GM12875 (cell line): Measurements from ENCODE around the gene ARHGEF10L.

Experiments used
- H3K4me3 ChIP-seq: one replicate; pipeline ENCODE4 v1.5.1; 2011; ENCODE audit warnings: low read depth, low read length, control low read depth
- TF ChIP-seq, protein P1 (sequence below): IDR thresholded peaks from 2 replicates; pipeline ENCODE4 v1.5.1; 2011; ENCODE audit warnings: low read depth, mild to moderate bottlenecking, control low read depth, inconsistent platforms, low read length, moderate library complexity, borderline replicate concordance; ENCODE audit not compliant: insufficient read depth

The ARHGEF10L gene

DNA sequence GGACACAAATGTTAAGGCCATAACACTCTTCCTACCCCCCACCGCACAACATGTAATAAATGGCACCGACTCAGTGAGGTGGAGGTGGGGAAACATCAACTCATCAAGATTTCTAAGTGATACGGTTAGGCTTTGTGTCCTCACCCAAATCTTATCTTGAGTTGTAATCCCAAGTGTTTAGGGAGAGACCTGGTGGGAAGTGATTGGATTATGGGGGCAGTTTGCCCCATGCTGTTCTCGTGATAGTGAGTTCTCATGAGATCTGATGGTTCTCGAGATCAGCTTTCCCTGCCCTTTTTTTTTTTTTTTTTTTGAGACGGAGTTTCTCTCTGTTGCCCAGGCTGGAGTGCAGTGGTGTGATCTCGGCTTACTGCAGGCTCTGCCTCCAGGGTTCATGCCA lies 164.7 kb downstream of the ARHGEF10L start:
- no peak overlapping the region for H3K4me3 ChIP-seq
- TF ChIP-seq, protein P1, sequence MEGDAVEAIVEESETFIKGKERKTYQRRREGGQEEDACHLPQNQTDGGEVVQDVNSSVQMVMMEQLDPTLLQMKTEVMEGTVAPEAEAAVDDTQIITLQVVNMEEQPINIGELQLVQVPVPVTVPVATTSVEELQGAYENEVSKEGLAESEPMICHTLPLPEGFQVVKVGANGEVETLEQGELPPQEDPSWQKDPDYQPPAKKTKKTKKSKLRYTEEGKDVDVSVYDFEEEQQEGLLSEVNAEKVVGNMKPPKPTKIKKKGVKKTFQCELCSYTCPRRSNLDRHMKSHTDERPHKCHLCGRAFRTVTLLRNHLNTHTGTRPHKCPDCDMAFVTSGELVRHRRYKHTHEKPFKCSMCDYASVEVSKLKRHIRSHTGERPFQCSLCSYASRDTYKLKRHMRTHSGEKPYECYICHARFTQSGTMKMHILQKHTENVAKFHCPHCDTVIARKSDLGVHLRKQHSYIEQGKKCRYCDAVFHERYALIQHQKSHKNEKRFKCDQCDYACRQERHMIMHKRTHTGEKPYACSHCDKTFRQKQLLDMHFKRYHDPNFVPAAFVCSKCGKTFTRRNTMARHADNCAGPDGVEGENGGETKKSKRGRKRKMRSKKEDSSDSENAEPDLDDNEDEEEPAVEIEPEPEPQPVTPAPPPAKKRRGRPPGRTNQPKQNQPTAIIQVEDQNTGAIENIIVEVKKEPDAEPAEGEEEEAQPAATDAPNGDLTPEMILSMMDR: no peak

DNA sequence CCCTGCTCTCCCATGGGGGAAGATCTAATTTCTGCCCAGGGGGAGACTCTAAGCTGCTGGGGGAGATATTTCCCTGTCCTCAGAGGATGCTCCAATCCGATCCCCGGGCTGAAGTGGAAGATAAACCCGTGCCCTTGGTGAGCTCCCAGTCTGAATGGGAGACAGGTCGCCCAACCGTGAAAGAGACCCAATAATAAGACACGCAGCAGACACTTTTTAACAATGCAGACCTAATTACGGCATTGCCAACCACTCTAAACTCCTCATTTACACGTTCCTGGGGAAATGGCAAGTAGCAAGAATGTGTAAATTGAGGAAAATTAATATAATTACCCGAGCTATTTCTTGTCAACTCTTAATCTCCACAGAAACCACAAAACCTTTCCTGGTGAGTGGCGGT lies 166.9 kb downstream of the ARHGEF10L start:
- no peak overlapping the region for H3K4me3 ChIP-seq
- TF ChIP-seq, protein P1: no peak

DNA sequence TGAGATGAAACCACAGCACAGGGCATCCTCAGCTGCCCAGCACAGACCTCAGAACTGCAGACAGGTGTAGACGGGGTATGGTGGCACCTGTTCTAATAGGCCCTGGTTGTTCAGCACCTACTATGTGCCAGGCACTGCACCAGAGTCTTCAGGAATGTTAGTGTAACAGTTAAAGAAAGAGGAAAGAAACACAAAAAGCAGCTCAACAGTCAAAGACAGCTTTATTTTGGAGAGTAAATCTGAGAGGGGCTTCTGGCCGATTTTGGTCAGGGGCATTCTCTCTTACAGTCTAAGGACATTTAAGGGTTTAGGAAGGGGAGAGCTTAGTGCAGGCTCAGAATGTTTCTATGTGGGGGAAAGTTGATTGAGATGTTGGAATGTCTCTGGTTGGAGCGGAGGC lies 170.5 kb downstream of the ARHGEF10L start:
- TF ChIP-seq, protein P1: no peak
- H3K4me3 ChIP-seq: no peak overlapping the region

DNA sequence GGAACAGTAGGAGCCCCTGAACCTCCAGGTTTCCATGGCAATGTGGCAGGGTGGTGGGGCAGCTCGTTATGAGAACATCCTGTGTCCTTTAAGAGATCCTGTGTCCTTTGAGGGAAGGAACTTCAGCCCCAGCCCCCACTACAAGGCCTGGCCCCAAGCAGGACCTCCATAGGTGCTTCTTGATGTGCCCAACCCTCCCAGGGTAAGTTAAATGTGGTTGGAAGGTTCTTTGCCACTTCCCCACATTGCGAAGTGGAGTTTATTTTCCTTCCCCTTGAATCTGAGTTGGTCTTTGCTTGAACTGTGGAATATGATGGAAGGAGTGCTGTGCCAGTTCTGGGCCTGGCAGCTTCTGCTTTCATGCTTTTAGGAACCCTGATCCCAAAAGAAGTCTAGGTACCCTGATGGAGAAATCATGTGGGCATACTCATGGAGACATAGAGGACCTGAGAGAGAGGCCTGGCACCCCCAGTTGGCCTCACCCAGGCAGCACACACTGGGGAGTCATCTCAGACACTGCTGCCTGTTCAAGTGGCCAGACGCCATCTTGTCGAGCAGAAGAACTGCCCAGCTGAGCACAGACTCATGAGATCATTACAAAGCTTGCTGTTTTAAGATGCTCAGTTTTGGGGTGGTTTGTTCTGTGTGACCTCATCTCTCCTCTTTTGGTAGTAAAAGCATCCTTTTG lies 171.5 kb downstream of the ARHGEF10L start:
- TF ChIP-seq, protein P1: no peak

DNA sequence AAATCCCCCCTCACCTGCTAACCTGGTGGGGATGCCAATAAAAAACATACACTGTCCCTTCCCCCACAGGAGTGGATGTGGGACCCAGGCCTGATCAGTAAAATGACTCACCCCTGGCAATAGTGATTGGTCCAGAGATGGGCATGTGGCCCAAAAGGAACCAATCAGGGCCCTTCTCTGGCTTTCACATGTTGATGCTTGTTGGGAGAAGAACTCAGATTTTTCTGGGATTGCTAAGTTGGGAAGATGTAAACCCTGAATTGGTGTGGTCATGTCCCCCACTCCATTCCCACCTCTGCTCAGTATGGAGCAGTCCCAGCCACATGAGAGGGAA lies 172.0 kb downstream of the ARHGEF10L start:
- no peak overlapping the region for H3K4me3 ChIP-seq
- TF ChIP-seq, protein P1: no peak

More for the DNA sequence above, 171.5 kb downstream of the ARHGEF10L start:
- H3K4me3 ChIP-seq: no peak overlapping the region

DNA sequence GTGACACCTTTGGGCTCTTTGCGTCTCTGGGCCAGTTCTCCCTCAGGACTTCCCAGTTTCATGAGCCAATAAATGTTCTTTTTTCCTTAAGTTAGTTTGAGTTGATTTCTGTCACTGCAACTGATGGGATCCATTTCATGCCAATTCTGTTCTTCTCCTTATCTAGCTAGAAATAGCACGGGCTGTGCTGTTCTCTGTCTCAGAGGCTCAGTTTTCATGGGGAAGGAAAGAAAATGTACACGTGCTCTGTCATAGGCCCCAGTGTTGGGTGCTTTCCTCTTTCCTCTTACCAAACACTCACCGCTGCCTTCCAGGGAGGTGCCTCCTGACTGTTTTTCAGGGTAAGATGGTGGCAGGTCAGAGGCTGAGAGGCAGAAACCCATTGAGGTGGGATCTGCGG lies 172.4 kb downstream of the ARHGEF10L start:
- TF ChIP-seq, protein P1: no peak
- no peak overlapping the region for H3K4me3 ChIP-seq

DNA sequence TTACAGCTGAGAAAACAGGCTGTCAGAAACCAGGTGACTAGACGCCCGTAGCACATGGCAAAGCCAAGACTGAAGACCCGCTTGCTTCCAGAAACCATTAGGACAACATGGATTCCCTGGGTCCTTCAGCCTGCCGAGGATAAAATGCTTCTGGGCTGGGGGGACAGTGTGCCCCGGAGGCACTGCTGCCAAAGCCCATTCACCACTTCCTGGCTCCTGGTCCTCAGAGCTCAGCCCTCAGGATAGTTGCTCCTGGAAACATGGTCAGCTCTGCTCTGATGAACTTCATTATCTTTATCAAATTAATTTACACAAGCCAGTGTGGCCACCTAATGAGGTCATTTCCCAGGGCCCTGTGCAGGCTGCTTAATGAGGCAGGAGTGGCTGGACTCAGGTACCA lies 174.5 kb downstream of the ARHGEF10L start:
- H3K4me3 ChIP-seq: no peak overlapping the region
- TF ChIP-seq, protein P1: no peak
